Measurements from ENCODE around the gene GABRA5. TPM values are rescaled to one million over a fixed set of nuclear protein-coding genes. Genes with fewer than 3 reads are reported as not detected.

Gene GABRA5
- total RNA-seq, 1 experiment from 2014 or later = 4.9 TPM

DNA sequence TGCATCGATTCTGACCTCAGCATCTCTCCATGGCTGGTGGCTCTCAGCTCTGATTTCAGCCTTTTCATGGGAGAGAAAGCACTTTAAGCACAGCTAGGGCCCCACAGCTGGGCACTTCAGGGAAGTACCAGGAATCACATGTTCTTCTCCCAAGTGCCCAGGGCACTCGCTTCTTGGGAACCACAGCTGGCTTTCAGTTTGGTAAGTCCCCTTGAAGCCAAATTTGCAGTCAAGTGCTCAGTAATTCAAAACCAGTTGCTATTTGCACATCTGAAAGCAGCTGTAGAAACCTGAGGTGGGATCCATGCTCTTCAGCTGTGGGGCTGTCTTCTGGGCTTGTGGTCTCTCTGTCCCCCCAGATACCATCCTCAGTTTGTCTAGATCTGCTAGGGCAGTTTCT is 12.8 kb downstream of the GABRA5 start:
- H3K9me3 ChIP-seq (ENCODE audit: control insufficient read depth, low read depth, low read length) = no peaks in the 10 kb centered on the region
- H3K79me1 ChIP-seq (ENCODE audit: insufficient read depth, low read depth, low read length, poor library complexity, severe bottlenecking) = no peaks in the 10 kb centered on the region
- H3K27ac ChIP-seq (ENCODE audit: insufficient read length, low read depth, low read length) = no peak overlapping the region
- H2BK15ac ChIP-seq (ENCODE audit: low read depth, low read length) = no peak overlapping the region
- TF ChIP-seq, protein P1, sequence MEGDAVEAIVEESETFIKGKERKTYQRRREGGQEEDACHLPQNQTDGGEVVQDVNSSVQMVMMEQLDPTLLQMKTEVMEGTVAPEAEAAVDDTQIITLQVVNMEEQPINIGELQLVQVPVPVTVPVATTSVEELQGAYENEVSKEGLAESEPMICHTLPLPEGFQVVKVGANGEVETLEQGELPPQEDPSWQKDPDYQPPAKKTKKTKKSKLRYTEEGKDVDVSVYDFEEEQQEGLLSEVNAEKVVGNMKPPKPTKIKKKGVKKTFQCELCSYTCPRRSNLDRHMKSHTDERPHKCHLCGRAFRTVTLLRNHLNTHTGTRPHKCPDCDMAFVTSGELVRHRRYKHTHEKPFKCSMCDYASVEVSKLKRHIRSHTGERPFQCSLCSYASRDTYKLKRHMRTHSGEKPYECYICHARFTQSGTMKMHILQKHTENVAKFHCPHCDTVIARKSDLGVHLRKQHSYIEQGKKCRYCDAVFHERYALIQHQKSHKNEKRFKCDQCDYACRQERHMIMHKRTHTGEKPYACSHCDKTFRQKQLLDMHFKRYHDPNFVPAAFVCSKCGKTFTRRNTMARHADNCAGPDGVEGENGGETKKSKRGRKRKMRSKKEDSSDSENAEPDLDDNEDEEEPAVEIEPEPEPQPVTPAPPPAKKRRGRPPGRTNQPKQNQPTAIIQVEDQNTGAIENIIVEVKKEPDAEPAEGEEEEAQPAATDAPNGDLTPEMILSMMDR (conservative IDR thresholded peaks at IDR 0.05) = no peak
- no peak overlapping the region for H3K18ac ChIP-seq (ENCODE audit: insufficient read length, low read depth, low read length)
- Mint-ChIP-seq H3K4me1 (no peaks in the 10 kb centered on the region), H3K27ac (no peak overlapping the region), H3K9me3 (no peaks in the 10 kb centered on the region; a peak in 1 of 5 replicates), H3K4me3 (no peak overlapping the region), H3K27me3 (ENCODE audit: low read depth) (no peaks in the 10 kb centered on the region), H3K36me3 (ENCODE audit: insufficient read depth in 1 of 3, low read depth in 3 of 3) (peaks cover 0 to 8% (median 4%) of the 10 kb centered on the region in 3 experiments; a peak in 3 of 7 replicates)
- H2BK20ac ChIP-seq (ENCODE audit: low read depth, low read length, poor library complexity, severe bottlenecking) = no peak overlapping the region
- no peak overlapping the region for H4K91ac ChIP-seq (ENCODE audit: insufficient read length, low read depth, low read length)
- H4K5ac ChIP-seq (ENCODE audit: insufficient read length, low read depth, low read length) = no peak overlapping the region
- no peak overlapping the region for H3T11ph ChIP-seq (ENCODE audit: low read length)
- H3K4me1 ChIP-seq (ENCODE audit: insufficient read depth, low read length) = no peaks in the 10 kb centered on the region
- no peak overlapping the region for H3K9ac ChIP-seq (ENCODE audit: extremely low read depth, insufficient read length, low read length)
- H2BK120ac ChIP-seq (ENCODE audit: low read depth, low read length, poor library complexity, severe bottlenecking) = no peak overlapping the region
- no peaks in the 10 kb centered on the region for H3K79me2 ChIP-seq (ENCODE audit: insufficient read depth, low read length)
- no peak overlapping the region for H3K56ac ChIP-seq (ENCODE audit: insufficient read length, low read depth, low read length)
- H2AK5ac ChIP-seq (ENCODE audit: insufficient read length, low read length) = no peak overlapping the region
- no peak overlapping the region for H4K8ac ChIP-seq (replicated peaks; ENCODE audit: insufficient read length, low read depth, low read length)
- no peak overlapping the region for H3K23ac ChIP-seq (ENCODE audit: insufficient read length, low read depth, low read length)
- no peak overlapping the region for H2BK12ac ChIP-seq (ENCODE audit: insufficient read length, low read depth, low read length)
- no peak overlapping the region for H3K14ac ChIP-seq (ENCODE audit: insufficient read depth, low read length)
- H4K20me1 ChIP-seq (ENCODE audit: control insufficient read depth, insufficient read depth, insufficient read length) = no peaks in the 10 kb centered on the region
- no peak for DNase-seq
- no peak overlapping the region for H3K4ac ChIP-seq (ENCODE audit: low read depth, low read length)
- no CpG with 5 or more reads among the region's 2 CpGs for WGBS (ENCODE audit: extremely low coverage, insufficient read length, low lambda C conversion rate)
- no peak overlapping the region for H2BK5ac ChIP-seq (ENCODE audit: insufficient read length, low read length)
- no peaks in the 10 kb centered on the region for H3K27me3 ChIP-seq (ENCODE audit: insufficient read depth, low read length)
- no peaks in the 10 kb centered on the region for H3K23me2 ChIP-seq (ENCODE audit: insufficient read length, low read depth, low read length, poor library complexity, severe bottlenecking)
- no peak overlapping the region for H3K4me2 ChIP-seq (ENCODE audit: insufficient read depth, insufficient read length, low read length)
- H2AFZ ChIP-seq (ENCODE audit: low read length) = no peak overlapping the region
